Stimulated activated CD4-positive, alpha-beta T cell treated with anti-CD3 and anti-CD28 coated beads, Interleukin-15, amount 100 ng/mL, for 1 hour (primary cell): ENCODE data around the gene GZMM.

Experiments used
- DNase-seq, 2 donors: peaks; one replicate each; pipeline ENCODE4 v3.0.0-alpha.2; 2020; ENCODE audit warnings: low read depth in 1 of 2, low spot score in 1 of 2

GZMM gene

DNA sequence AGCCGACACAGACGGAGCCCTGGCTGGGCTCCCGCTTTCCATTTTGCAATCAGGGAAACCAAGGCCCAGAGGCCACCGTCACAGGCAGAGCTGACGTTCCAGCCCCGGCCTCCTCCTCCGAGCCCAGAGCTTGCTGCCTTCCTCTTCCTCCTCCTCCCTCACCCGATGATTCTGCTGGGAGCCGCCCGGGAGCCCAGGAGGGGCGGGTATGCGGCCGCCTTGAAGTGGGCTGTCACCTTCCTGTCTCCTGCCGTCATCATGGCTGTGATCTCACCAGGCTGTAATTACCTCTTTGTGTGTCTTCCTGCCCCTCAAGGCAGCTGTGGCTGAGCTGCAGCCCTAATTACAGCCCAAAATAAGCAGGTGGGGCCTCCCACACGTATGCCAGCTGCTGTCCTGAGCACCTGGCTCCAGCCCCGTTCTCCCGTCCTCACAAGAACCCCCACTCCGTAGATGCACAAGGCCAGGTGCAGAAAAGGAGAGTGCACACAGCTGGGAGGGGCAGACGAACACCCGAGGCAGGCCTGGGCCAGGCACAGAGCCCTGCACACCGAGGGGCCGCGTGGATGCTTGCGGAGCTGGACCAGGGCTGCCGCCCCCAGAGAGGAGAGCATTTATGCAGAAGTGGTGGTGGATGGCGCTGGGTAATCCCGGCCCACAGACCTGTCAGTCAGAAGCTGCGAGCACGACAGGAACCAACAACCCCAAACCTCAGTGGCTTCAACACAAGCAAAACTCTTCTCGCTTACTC lies 32.6 kb upstream of the GZMM start:
- DNase-seq = peak; percentile 52 to 71

GRCh38 chr19:512547-513365 lies 31.1 kb upstream of the GZMM start:
- DNase-seq = no peak

- no peak for DNase-seq
Observed at GRCh38 chr19:513368-514165, 30.3 kb upstream of the GZMM start.

DNA sequence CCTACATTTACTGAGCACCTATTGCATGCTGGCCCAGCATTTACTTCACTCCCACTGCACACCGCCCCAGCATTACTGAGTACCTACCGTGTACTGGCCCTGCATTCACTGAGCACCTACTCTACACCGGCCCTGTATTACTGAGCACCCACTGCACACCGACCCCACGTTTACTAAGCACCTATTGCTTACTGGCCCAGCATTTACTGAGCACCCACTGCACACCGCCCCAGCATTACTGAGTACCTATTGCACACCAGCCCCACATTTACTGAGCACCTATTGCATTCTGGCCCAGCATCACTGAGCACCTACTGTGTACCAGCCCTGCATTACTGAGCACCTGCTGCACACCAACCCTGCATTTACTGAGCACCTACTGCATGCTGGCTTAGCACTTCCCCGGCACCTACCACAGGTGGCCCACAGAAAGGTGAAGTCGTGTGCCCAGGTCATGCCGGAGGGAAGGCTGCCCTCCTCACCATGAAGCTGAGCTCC lies 29.6 kb upstream of the GZMM start:
- DNase-seq = no peak

DNA sequence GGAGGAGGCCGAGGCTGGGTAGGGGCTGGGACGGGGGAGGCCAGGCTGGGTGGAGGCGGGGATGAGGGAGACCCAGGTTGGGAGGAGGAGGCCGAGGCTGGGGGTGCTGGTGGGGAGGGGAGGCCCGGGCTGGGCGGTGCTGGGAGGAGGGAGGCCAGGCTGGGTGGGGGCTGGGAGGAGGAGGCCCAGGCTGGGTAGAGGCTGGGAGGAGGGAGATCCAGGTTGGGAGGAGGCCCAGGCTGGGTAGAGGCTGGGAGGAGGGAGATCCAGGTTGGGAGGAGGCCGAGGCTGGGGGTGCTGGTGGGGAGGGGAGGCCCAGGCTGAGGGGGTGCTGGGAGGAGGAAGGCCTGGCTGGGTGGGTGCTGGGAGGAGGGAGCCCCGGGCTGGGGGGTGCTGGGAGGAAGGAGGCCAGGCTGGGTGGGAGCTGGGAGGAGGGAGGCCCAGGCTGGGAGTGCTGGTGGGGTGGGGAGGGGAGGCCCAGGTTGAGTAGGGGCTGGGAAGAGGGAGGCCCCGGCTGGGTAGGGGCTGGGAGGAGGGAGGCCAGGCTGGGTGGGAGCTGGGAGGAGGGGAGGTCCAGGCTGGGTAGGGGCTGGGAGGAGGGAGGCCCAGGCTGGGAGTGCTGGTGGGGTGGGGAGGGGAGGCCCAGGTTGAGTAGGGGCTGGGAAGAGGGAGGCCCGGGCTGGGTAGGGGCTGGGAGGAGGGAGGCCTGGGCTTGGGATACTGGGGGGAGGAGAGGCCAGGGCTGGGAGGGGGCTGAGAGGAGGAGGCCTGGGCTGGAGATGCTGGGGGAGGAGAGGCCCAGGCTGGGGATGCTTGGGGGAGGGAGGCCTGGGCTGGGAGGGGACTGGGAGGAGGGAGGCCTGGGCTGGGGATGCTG lies 25.9 kb upstream of the GZMM start:
- DNase-seq = no peak

DNA sequence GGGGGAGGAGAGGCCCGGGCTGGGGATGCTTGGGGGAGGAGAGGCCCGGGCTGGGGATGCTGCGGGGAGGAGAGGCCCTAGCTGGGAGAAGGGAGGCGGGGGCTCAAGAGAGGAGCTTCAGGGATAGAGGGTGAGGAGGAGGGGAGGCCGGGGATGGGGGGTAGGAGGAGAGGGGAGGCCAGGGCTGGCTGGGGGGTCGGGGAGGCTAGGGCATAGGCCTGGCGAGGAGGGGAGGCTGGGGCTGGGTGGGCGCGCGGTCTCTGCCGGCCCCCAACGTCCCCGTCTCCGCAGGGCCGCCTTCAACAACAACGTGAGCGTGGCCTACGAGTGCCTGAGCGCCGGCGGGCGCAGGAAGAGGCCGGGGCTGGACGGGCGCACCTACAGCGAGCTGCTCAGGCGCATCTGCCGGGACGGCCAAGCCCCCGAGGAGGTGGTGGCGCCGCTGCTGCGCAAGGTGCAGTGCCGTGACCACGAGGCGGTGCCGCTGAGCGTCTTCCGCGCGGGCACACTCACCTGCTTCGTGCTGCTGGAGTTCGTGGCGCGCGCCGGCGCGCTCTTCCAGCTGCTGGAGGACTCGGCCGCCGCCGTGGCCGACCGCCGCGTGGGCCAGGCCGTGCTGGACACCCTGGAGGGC lies 25.1 kb upstream of the GZMM start:
- peak; percentile 47 to 48 for DNase-seq

DNA sequence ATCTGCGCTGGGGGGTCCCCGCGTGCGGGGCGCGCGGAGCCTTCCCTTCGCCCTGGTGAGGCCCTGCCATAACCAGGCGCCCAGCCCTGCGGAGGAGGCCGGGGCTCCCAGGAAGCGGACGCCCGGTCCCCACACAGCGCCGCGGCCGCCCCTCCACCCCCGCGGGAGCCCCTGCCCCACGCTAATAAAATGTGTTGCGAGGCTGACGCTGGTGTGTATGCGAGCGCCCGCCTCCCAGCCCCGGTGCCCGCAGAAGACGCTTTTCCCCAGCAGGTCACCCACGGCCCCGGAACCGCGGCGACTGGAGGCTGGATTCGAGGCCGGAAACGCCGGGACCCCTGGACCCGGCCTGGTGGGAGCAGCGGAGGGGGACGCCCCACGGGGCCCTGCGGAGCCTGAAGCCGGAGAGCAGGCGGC lies 24.4 kb upstream of the GZMM start:
- no peak for DNase-seq

GRCh38 chr19:522726-523125 lies 21.1 kb upstream of the GZMM start:
- DNase-seq = no peak

DNA sequence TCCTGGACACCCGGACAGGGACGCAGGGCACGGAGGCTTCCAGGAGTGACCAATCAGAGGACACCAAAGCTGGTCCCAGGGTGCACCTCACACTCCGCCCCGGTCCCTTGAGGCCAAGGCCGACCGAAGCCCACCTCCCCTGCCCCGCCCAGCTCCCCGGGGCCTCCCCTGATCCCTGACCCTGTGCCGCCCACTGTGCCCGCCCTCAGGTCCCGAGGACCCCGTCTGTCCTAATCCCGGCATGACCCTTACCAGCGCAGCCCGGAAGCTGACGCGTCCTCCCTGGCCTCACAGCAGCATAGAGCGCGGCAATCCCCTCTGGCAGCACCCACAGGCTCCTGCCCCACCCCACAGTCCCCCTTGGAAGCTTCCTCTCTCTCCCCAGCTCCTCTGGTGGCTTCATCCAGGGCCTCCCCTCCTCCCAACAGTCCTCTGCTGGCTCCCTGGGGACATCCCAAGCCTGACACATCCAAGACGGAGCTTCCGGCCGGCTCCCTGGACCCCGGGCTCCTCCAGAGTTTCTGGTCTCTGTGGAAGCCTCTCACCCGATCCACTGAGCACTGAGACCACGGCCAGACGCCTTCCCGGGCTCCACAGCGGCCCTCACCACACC lies 19.7 kb upstream of the GZMM start:
- no peak for DNase-seq

DNA sequence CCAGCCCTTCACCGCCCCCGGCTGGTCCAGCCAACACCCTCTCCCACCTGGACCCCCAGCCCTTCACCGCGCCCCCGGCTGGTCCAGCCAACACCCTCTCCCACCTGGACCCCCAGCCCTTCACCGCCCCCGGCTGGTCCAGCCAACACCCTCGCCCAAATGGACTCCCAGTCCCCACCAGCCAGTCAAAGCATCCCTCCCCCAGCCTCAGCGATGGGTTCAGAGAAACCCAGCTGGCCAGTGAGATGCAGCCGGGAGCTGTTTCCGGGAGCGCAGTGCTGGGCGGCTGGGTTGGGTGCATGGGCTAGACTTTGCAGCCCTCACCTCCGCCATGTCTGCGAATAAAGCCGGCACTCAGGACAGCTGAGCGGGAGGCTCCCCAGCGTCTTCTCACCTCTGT lies 18.8 kb upstream of the GZMM start:
- DNase-seq = no peak

DNA sequence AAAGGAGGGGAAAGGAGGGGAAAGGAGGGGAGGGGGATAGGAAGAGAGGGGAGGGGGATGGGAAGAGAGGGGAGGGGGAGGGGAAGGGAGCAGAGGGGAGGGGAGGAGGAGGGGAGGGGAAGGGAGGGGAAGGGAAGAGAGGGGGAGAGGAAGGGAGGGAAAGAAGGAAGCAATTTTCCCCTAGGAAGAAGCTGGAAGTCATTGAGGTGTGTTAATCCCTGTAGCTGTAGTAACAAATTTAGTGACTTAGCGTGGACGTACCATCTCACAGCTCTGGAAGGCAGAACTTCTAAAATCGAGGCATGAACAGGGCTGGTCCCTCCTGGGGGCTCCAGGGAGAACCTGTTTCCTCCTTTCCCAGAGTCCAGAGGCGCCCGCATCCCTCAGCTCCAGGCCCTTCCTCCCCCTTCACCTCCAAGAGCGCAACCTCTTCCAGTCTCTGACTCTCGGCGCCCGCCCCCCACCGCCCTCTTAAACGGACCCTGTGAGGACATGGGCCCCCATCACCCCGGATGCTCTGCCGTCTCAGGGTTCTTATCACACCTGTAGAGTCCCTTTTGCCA lies 17.9 kb upstream of the GZMM start:
- DNase-seq = no peak

GRCh38 chr19:530134-531008 lies 13.5 kb upstream of the GZMM start:
- DNase-seq = no peak

- peak; percentile 86 to 91 for DNase-seq
Observed at GRCh38 chr19:531009-531752, 12.7 kb upstream of the GZMM start.

DNA sequence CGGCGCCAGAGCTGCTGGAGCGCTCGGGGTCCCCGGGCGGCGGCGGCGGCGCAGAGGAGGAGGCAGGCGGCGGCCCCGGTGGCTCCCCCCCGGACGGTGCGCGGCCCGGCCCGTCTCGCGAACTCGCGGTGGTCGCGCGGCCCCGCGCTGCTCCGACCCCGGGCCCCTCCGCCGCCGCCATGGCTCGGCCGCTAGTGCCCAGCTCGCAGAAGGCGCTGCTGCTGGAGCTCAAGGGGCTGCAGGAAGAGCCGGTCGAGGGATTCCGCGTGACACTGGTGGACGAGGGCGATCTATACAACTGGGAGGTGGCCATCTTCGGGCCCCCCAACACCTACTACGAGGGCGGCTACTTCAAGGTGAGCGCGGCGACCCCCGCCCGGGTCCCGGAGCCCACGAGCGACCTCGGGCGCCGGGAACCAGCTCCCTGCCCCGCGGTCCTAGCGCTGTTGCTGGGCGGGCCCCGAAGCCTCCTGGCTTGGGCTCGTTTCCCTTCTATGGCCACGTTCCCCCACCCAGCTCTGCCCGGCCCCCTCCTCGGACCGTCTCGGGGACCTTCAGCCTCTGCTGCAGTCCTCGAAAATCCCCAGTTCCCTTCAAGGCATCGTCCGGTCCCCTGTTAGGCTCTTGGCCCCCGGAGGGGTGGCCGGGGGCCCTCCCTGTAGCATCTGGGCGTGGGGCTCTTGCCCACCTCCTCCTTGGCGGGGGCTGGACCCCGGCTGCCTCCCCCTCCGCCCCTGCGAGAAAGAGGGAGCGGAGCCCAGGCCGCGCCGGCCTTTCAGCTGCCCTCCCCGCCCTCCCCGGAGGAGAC lies 11.9 kb upstream of the GZMM start, which contains the start of gene CDC34:
CDC34 (plus strand) TSS at position 8 of the 808 bp plus-strand sequence; CDS start at position 180, 172 bp downstream.
- no peak for DNase-seq

GRCh38 chr19:532561-533363 lies 11.1 kb upstream of the GZMM start:
- DNase-seq = no peak
